GM21528 (cell line): ENCODE results near the gene IL17B.
"Not testable (repeated sequence)": the region's sequence is repeated elsewhere in the genome, so short reads cannot be mapped to it uniquely, and the experiment has no call there.

Experiments
- ATAC-seq: cut with Tn5 transposase; IDR thresholded peaks from one replicate; pipeline ENCODE4 v1.9.1; 2021; ENCODE audit warnings: mild to moderate bottlenecking, moderate library complexity; ENCODE audit not compliant: unreplicated experiment, low FRiP score

IL17B gene

GRCh38 chr5:149403923-149404745, 25.0 kb upstream of the IL17B start:
- ATAC-seq, result no peak

GRCh38 chr5:149402291-149402690, 23.2 kb upstream of the IL17B start:
- no peak for ATAC-seq

GRCh38 chr5:149401051-149401450, 22.0 kb upstream of the IL17B start:
- no peak for ATAC-seq

- no peak for ATAC-seq
Measured at GRCh38 chr5:149400304-149400703, 21.2 kb upstream of the IL17B start.

GRCh38 chr5:149399775-149400174, 20.7 kb upstream of the IL17B start:
- no peak for ATAC-seq

- not testable (repeated sequence) for ATAC-seq
Measured at GRCh38 chr5:149398747-149399266, 19.7 kb upstream of the IL17B start.

- ATAC-seq, result no peak
Measured at GRCh38 chr5:149397530-149397929, 18.4 kb upstream of the IL17B start.

- ATAC-seq, result not testable (repeated sequence)
Measured at GRCh38 chr5:149394996-149395395, 15.9 kb upstream of the IL17B start.

GRCh38 chr5:149392718-149393117, 13.6 kb upstream of the IL17B start:
- ATAC-seq, result no peak

- no peak for ATAC-seq
Measured at GRCh38 chr5:149391524-149391923, 12.4 kb upstream of the IL17B start.

- not testable (repeated sequence) for ATAC-seq
Measured at GRCh38 chr5:149391076-149391475, 12.0 kb upstream of the IL17B start.

GRCh38 chr5:149389552-149390495, 10.7 kb upstream of the IL17B start:
- no peak for ATAC-seq

- ATAC-seq, result no peak
Measured at GRCh38 chr5:149388498-149389190, 9.6 kb upstream of the IL17B start.

- ATAC-seq, result no peak
Measured at GRCh38 chr5:149387982-149388381, 8.9 kb upstream of the IL17B start.

- ATAC-seq, result no peak
Measured at GRCh38 chr5:149387081-149387631, 8.1 kb upstream of the IL17B start.

- no peak for ATAC-seq
Measured at GRCh38 chr5:149386166-149386565, 7.1 kb upstream of the IL17B start.

- ATAC-seq, result no peak
Measured at GRCh38 chr5:149383399-149383798, 4.3 kb upstream of the IL17B start.

- no peak for ATAC-seq
Measured at GRCh38 chr5:149382517-149383220, 3.6 kb upstream of the IL17B start.

- no peak for ATAC-seq
Measured at GRCh38 chr5:149381986-149382338, 2.9 kb upstream of the IL17B start.
